ENCODE results near the gene SEMA6D.

DNA sequence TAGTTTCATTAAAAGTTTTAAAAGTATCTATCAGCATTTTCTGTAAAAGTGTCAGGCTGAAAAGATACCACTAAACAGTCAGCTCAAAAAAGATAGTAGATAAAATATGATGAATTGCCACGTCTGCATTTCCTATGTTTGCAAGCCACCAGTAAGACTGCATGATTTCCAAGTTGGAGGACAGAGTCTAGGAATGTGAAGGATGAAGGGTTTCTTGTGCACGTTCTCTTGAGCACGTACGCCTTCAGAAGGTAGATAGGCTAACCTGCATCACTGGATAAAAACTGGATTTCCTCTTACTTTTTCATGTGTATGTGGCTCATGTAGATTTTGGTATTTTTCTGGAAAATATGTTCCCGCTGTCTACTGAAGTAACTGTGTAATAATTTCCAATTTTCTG lies 9.9 kb upstream of the SEMA6D start:
- TF ChIP-seq POLR2AphosphoS5 (IDR thresholded peaks at IDR 0.05) = no peak
- TF ChIP-seq, protein P1, sequence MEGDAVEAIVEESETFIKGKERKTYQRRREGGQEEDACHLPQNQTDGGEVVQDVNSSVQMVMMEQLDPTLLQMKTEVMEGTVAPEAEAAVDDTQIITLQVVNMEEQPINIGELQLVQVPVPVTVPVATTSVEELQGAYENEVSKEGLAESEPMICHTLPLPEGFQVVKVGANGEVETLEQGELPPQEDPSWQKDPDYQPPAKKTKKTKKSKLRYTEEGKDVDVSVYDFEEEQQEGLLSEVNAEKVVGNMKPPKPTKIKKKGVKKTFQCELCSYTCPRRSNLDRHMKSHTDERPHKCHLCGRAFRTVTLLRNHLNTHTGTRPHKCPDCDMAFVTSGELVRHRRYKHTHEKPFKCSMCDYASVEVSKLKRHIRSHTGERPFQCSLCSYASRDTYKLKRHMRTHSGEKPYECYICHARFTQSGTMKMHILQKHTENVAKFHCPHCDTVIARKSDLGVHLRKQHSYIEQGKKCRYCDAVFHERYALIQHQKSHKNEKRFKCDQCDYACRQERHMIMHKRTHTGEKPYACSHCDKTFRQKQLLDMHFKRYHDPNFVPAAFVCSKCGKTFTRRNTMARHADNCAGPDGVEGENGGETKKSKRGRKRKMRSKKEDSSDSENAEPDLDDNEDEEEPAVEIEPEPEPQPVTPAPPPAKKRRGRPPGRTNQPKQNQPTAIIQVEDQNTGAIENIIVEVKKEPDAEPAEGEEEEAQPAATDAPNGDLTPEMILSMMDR (IDR thresholded peaks at IDR 0.05) = no peak
- no peak for TF ChIP-seq POLR2A (IDR thresholded peaks at IDR 0.05)
- TF ChIP-seq EP300 (IDR thresholded peaks at IDR 0.05; ENCODE audit: low read depth) = no peak

All from transverse colon (tissue), 4 donors.